ENCODE results near the gene FGG.
"Not testable (repeated sequence)": the region's sequence is repeated elsewhere in the genome, so short reads cannot be mapped to it uniquely, and the experiment has no call there.

FGG gene

GRCh38 chr4:154609532-154609931, 2.9 kb downstream of the FGG start:
- no peak for DNase-seq

- no peak for DNase-seq
Observed at GRCh38 chr4:154608361-154609252, 3.8 kb downstream of the FGG start.

- DNase-seq: no peak
Observed at GRCh38 chr4:154606728-154607723, 5.4 kb downstream of the FGG start.

- no peak for DNase-seq
Observed at GRCh38 chr4:154604696-154605200, 7.7 kb downstream of the FGG start.

- DNase-seq: no peak
Observed at GRCh38 chr4:154603033-154603943, 9.2 kb downstream of the FGG start.

- DNase-seq: no peak
Observed at GRCh38 chr4:154602404-154603020, 9.9 kb downstream of the FGG start.

GRCh38 chr4:154597798-154598774, 14.4 kb downstream of the FGG start:
- no peak for DNase-seq

- not testable (repeated sequence) for DNase-seq
Observed at GRCh38 chr4:154597281-154597680, 15.2 kb downstream of the FGG start.

- DNase-seq: no peak
Observed at GRCh38 chr4:154595807-154596206, 16.6 kb downstream of the FGG start.

- DNase-seq: not testable (repeated sequence)
Observed at GRCh38 chr4:154594343-154594742, 18.1 kb downstream of the FGG start.

GRCh38 chr4:154593868-154594267, 18.6 kb downstream of the FGG start:
- DNase-seq: no peak

- DNase-seq: no peak
Observed at GRCh38 chr4:154591890-154592289, 20.6 kb downstream of the FGG start.

- no peak for DNase-seq
Observed at GRCh38 chr4:154590329-154591006, 22.0 kb downstream of the FGG start, which contains the start of gene FGA. Gene FGA, minus strand, starts transcription at chr4:154590742. Its CDS starts 55 bp downstream, at chr4:154590687.

GRCh38 chr4:154589296-154590197, 22.9 kb downstream of the FGG start:
- no peak for DNase-seq

GRCh38 chr4:154588198-154588597, 24.3 kb downstream of the FGG start:
- DNase-seq: no peak

GRCh38 chr4:154586296-154587033, 26.0 kb downstream of the FGG start:
- DNase-seq: no peak

GRCh38 chr4:154585369-154586018, 27.0 kb downstream of the FGG start:
- DNase-seq: no peak

Measured in stimulated activated CD4-positive, alpha-beta T cell treated with anti-CD3 and anti-CD28 coated beads, Interleukin-2, amount 100 ng/mL, for 24 hours (primary cell).